ENCODE results near the gene PLCL2. TPM values are rescaled to one million over a fixed set of nuclear protein-coding genes. Genes with fewer than 3 reads are reported as not detected.

PLCL2 gene
- total and polyA plus RNA-seq, 2 donors (not counting 3 experiments of a cell fraction or from before 2014, with no cell fraction given): 2.3 to 10.7 TPM

DNA sequence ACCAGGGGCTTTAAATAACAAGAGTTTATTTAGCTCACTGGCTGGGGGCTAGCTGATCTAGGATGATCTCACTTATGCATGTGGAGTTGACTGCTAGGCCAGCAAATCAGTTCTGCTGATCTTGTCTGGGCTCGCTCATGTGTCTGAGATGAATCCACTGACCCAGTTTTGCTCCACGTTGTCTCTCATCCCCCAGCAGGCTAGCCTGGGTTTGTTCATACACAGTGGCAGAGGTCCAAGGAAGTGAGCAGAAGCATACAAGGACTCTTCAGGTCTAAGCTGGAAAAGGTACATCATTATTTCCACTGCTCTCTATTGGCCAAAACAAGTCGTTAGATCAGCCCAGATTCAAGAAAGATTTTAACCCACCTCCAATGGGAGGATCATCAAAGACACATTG lies 238.0 kb downstream of the PLCL2 start:
- H3K4me3 ChIP-seq (replicated peaks in 1 of 3; ENCODE audit: insufficient read depth in 1 of 3, low read depth in 1 of 3, low read length in 3 of 3): no peak overlapping the region
- H3K4me2 ChIP-seq (ENCODE audit: insufficient read depth, low read length): no peak overlapping the region
- H3K36me3 ChIP-seq (ENCODE audit: control insufficient read depth in 2 of 2, extremely low read depth in 1 of 2, insufficient read depth in 2 of 2, low read length in 2 of 2): no peaks in the 10 kb centered on the region
- no peaks in the 10 kb centered on the region for H3K9me3 ChIP-seq (replicated peaks; ENCODE audit: control insufficient read depth, insufficient read depth, low read length)
- H3K9me1 ChIP-seq (replicated peaks; ENCODE audit: control insufficient read depth, extremely low read depth, insufficient read depth, low read length): no peaks in the 10 kb centered on the region
- H2AFZ ChIP-seq (ENCODE audit: low read depth, low read length): no peak overlapping the region
- H4K20me1 ChIP-seq (replicated peaks; ENCODE audit: control insufficient read depth, extremely low read depth, insufficient read depth, low read length): no peaks in the 10 kb centered on the region
- intact Hi-C loops (cut with micrococcal nuclease): no loop called here
- no peaks in the 10 kb centered on the region for H3K4me1 ChIP-seq (ENCODE audit: control insufficient read depth, extremely low read depth, insufficient read depth, low read length)
- no peak overlapping the region for H3K9ac ChIP-seq (replicated peaks; ENCODE audit: extremely low read depth, insufficient read depth, low read length)
- H3K27ac ChIP-seq (ENCODE audit: insufficient read depth, low read depth, low read length): no peak overlapping the region
- H3K79me2 ChIP-seq (ENCODE audit: control insufficient read depth, insufficient read depth, low read length): no peaks in the 10 kb centered on the region
- DNase-seq (ENCODE audit: low read depth, low spot score) (no peak), FAIRE-seq (no peak)
- H3K27me3 ChIP-seq (ENCODE audit: control insufficient read depth in 2 of 2, insufficient read depth in 2 of 2, low read length in 2 of 2): no peaks in the 10 kb centered on the region
- dilution Hi-C loops (cut with MboI; ENCODE audit: extremely low pct_ligation_motif_present, low sequenced_read_pairs): no loop called here
- no TSS peak for BruUV-seq (replicated peaks)
- CTCF ChIA-PET: interaction anchor here (1.2 kb wide), 1 partner anchor 214 kb away, joined by 3 read pairs; no protein-coding TSS in a partner anchor
- POLR2A ChIA-PET: no interaction called here
- TF ChIP-seq, protein P1, sequence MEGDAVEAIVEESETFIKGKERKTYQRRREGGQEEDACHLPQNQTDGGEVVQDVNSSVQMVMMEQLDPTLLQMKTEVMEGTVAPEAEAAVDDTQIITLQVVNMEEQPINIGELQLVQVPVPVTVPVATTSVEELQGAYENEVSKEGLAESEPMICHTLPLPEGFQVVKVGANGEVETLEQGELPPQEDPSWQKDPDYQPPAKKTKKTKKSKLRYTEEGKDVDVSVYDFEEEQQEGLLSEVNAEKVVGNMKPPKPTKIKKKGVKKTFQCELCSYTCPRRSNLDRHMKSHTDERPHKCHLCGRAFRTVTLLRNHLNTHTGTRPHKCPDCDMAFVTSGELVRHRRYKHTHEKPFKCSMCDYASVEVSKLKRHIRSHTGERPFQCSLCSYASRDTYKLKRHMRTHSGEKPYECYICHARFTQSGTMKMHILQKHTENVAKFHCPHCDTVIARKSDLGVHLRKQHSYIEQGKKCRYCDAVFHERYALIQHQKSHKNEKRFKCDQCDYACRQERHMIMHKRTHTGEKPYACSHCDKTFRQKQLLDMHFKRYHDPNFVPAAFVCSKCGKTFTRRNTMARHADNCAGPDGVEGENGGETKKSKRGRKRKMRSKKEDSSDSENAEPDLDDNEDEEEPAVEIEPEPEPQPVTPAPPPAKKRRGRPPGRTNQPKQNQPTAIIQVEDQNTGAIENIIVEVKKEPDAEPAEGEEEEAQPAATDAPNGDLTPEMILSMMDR (IDR thresholded peaks at IDR 0.05; ENCODE audit: extremely low read depth in 1 of 2, insufficient read depth in 1 of 2, low read depth in 1 of 2, low read length in 2 of 2): no peak
- TF ChIP-seq GATA2 (IDR thresholded peaks at IDR 0.05; ENCODE audit: insufficient read depth, insufficient read length, low read depth, low read length): no peak
- no peak for TF ChIP-seq POLR2AphosphoS5 (IDR thresholded peaks at IDR 0.05; ENCODE audit: insufficient read depth, low read depth, low read length)
- no peak for TF ChIP-seq JUN (IDR thresholded peaks at IDR 0.05; ENCODE audit: borderline replicate concordance, insufficient read depth, insufficient read length, low read depth)
- no peak for TF ChIP-seq FOS (IDR thresholded peaks at IDR 0.05; ENCODE audit: borderline replicate concordance, insufficient read depth, low read length)
- TF ChIP-seq POLR2A (IDR thresholded peaks at IDR 0.05; ENCODE audit: low read depth, low read length): no peak
- no peak for TF ChIP-seq EZH2 (IDR thresholded peaks at IDR 0.05; ENCODE audit: borderline replicate concordance, low read depth, low read length, severe bottlenecking)
- TF ChIP-seq, protein P2, sequence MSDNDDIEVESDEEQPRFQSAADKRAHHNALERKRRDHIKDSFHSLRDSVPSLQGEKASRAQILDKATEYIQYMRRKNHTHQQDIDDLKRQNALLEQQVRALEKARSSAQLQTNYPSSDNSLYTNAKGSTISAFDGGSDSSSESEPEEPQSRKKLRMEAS (IDR thresholded peaks at IDR 0.05; ENCODE audit: insufficient read depth, insufficient read length): no peak
